Measurements from ENCODE around the gene PITRM1. TPM values are rescaled to one million over a fixed set of nuclear protein-coding genes. Genes with fewer than 3 reads are reported as not detected.
"Not testable (repeated sequence)": the region's sequence is repeated elsewhere in the genome, so short reads cannot be mapped to it uniquely, and the experiment has no call there.

The PITRM1 gene
- polyA plus RNA-seq, 1 donor (not counting 4 experiments of a cell fraction or from before 2014, with no cell fraction given), result 47.2 TPM

DNA sequence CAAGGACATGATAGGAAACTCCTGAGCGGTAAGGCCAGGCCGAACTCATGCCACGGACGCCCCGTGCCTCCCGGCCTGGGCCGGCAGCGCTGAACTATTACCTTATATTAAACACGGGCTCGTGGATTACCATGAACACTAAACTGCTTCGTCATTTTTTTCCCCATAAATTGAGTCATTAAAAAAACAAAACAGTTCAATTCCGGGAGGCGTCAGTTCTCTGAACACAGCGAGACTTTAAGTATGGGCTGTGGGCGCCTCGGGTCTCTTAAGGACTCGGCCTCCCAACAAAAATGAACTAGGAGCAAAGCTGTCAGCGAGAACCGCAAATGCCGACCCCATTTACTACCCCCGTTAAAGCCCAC, 519 bp downstream of the PITRM1 start:
- peak overlapping the region; percentile 42 for H2AFZ ChIP-seq (ENCODE audit: control insufficient read depth, low read length)
- dilution Hi-C loops (cut with MboI; ENCODE audit: extremely low pct_ligation_motif_present, low sequenced_read_pairs), result no loop called here
- no peak for DNase-seq (ENCODE audit: low read depth, low spot score)

DNA sequence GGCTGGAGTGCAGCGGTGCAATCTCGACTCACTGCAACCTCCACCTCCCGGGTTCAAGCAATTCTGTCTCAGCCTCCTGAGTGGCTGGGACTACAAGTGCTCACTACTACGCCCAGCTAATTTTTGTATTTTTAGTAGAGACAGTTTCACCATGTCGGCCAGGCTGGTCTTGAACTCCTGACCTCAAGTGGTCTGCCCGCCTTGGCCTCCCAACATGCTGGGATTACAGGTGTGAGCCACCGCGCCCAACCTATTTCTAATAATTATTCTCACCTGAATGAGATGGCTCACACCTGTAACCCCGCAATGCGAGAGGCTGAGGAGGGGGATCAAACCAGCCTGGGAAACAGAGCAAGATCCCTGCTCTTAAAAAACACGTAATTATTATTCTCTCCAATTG, 1.1 kb downstream of the PITRM1 start:
- H3K36me3 ChIP-seq (ENCODE audit: control insufficient read depth in 2 of 2, extremely low read depth in 1 of 2, insufficient read depth in 2 of 2, low read length in 2 of 2), result peaks cover 17 to 22% of the 10 kb centered on the region in 2 experiments
- H2AFZ ChIP-seq (ENCODE audit: control insufficient read depth, low read length); H3K9me3 ChIP-seq (ENCODE audit: control insufficient read depth, low read depth, low read length); H4K20me1 ChIP-seq (ENCODE audit: control insufficient read depth, extremely low read depth, insufficient read depth, low read length); H3K27me3 ChIP-seq (ENCODE audit: control insufficient read depth, extremely low read depth, insufficient read depth, low read length); H3K9me1 ChIP-seq (ENCODE audit: control insufficient read depth, extremely low read depth, insufficient read depth, low read length); FAIRE-seq; DNase-seq (ENCODE audit: low read depth, low spot score); H3K4me1 ChIP-seq (ENCODE audit: control insufficient read depth, extremely low read depth, insufficient read depth, low read length); dilution Hi-C loops (cut with MboI; ENCODE audit: extremely low pct_ligation_motif_present, low sequenced_read_pairs): not testable (repeated sequence)
- peak overlapping the region; percentile 76 for H3K4me2 ChIP-seq (ENCODE audit: control insufficient read depth, extremely low read depth, insufficient read depth, low read depth, low read length)
- peak overlapping the region; percentile 85 to 92 (median 89) for H3K4me3 ChIP-seq (ENCODE audit: control insufficient read depth in 2 of 3, extremely low read depth in 1 of 3, insufficient read depth in 2 of 3, low read depth in 1 of 3, low read length in 3 of 3)
- H3K9ac ChIP-seq (ENCODE audit: control insufficient read depth, extremely low read depth, insufficient read depth, low read length), result peak overlapping the region; percentile 93
- peaks cover 22% of the 10 kb centered on the region for H3K79me2 ChIP-seq (ENCODE audit: control insufficient read depth, insufficient read depth, low read length)
- peak overlapping the region; percentile 88 for H3K27ac ChIP-seq (ENCODE audit: control insufficient read depth, insufficient read depth, low read length)

More for the DNA sequence above, 519 bp downstream of the PITRM1 start:
- peaks cover 17% of the 10 kb centered on the region in 2 experiments for H3K36me3 ChIP-seq (ENCODE audit: control insufficient read depth in 2 of 2, extremely low read depth in 1 of 2, insufficient read depth in 2 of 2, low read length in 2 of 2)
- no peak for TF ChIP-seq EZH2 (IDR thresholded peaks at IDR 0.05; ENCODE audit: low read length)
- TF ChIP-seq, protein P1, sequence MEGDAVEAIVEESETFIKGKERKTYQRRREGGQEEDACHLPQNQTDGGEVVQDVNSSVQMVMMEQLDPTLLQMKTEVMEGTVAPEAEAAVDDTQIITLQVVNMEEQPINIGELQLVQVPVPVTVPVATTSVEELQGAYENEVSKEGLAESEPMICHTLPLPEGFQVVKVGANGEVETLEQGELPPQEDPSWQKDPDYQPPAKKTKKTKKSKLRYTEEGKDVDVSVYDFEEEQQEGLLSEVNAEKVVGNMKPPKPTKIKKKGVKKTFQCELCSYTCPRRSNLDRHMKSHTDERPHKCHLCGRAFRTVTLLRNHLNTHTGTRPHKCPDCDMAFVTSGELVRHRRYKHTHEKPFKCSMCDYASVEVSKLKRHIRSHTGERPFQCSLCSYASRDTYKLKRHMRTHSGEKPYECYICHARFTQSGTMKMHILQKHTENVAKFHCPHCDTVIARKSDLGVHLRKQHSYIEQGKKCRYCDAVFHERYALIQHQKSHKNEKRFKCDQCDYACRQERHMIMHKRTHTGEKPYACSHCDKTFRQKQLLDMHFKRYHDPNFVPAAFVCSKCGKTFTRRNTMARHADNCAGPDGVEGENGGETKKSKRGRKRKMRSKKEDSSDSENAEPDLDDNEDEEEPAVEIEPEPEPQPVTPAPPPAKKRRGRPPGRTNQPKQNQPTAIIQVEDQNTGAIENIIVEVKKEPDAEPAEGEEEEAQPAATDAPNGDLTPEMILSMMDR (optimal IDR thresholded peaks at IDR 0.05 in 1 of 3, IDR thresholded peaks at IDR 0.05 in 1 of 3, conservative IDR thresholded peaks at IDR 0.05 in 1 of 3; ENCODE audit: extremely low read depth in 1 of 3, insufficient read depth in 2 of 3, low read length in 3 of 3), result no peak
- peaks cover 2% of the 10 kb centered on the region for H3K4me1 ChIP-seq (ENCODE audit: control insufficient read depth, extremely low read depth, insufficient read depth, low read length)
- H3K9me1 ChIP-seq (ENCODE audit: control insufficient read depth, extremely low read depth, insufficient read depth, low read length), result no peaks in the 10 kb centered on the region
- peaks cover 22% of the 10 kb centered on the region for H3K79me2 ChIP-seq (ENCODE audit: control insufficient read depth, insufficient read depth, low read length)
- peak overlapping the region; percentile 88 for H3K27ac ChIP-seq (ENCODE audit: control insufficient read depth, insufficient read depth, low read length)
- H3K9me3 ChIP-seq (ENCODE audit: control insufficient read depth, low read depth, low read length), result no peaks in the 10 kb centered on the region
- H3K9ac ChIP-seq (ENCODE audit: control insufficient read depth, extremely low read depth, insufficient read depth, low read length), result peak overlapping the region; percentile 93
- no peaks in the 10 kb centered on the region for H3K27me3 ChIP-seq (ENCODE audit: control insufficient read depth, extremely low read depth, insufficient read depth, low read length)
- FAIRE-seq, result no peak
- peak overlapping the region; percentile 85 to 92 (median 89) for H3K4me3 ChIP-seq (ENCODE audit: control insufficient read depth in 2 of 3, extremely low read depth in 1 of 3, insufficient read depth in 2 of 3, low read depth in 1 of 3, low read length in 3 of 3)
- peak overlapping the region; percentile 76 for H3K4me2 ChIP-seq (ENCODE audit: control insufficient read depth, extremely low read depth, insufficient read depth, low read depth, low read length)
- no peaks in the 10 kb centered on the region for H4K20me1 ChIP-seq (ENCODE audit: control insufficient read depth, extremely low read depth, insufficient read depth, low read length)

GRCh38 chr10:3169673-3170072, 2.9 kb downstream of the PITRM1 start:
- FAIRE-seq (no peak), DNase-seq (ENCODE audit: low read depth, low spot score) (no peak)
- no peak overlapping the region for H3K27ac ChIP-seq (ENCODE audit: control insufficient read depth, insufficient read depth, low read length)
- H3K9me3 ChIP-seq (ENCODE audit: control insufficient read depth, low read depth, low read length), result no peaks in the 10 kb centered on the region
- no peaks in the 10 kb centered on the region for H4K20me1 ChIP-seq (ENCODE audit: control insufficient read depth, extremely low read depth, insufficient read depth, low read length)
- no peak overlapping the region for H3K9ac ChIP-seq (ENCODE audit: control insufficient read depth, extremely low read depth, insufficient read depth, low read length)
- H3K4me1 ChIP-seq (ENCODE audit: control insufficient read depth, extremely low read depth, insufficient read depth, low read length), result peaks cover 2% of the 10 kb centered on the region
- dilution Hi-C loops (cut with MboI; ENCODE audit: extremely low pct_ligation_motif_present, low sequenced_read_pairs), result no loop called here
- H3K79me2 ChIP-seq (ENCODE audit: control insufficient read depth, insufficient read depth, low read length), result peaks cover 22% of the 10 kb centered on the region
- H3K4me3 ChIP-seq (ENCODE audit: control insufficient read depth in 2 of 3, extremely low read depth in 1 of 3, insufficient read depth in 2 of 3, low read depth in 1 of 3, low read length in 3 of 3), result no peak overlapping the region
- no peak overlapping the region for H2AFZ ChIP-seq (ENCODE audit: control insufficient read depth, low read length)
- H3K9me1 ChIP-seq (ENCODE audit: control insufficient read depth, extremely low read depth, insufficient read depth, low read length), result no peaks in the 10 kb centered on the region
- peaks cover 28 to 37% of the 10 kb centered on the region in 2 experiments for H3K36me3 ChIP-seq (ENCODE audit: control insufficient read depth in 2 of 2, extremely low read depth in 1 of 2, insufficient read depth in 2 of 2, low read length in 2 of 2)
- H3K4me2 ChIP-seq (ENCODE audit: control insufficient read depth, extremely low read depth, insufficient read depth, low read depth, low read length), result no peak overlapping the region
- TF ChIP-seq, protein P1 (optimal IDR thresholded peaks at IDR 0.05 in 1 of 3, IDR thresholded peaks at IDR 0.05 in 1 of 3, conservative IDR thresholded peaks at IDR 0.05 in 1 of 3; ENCODE audit: extremely low read depth in 1 of 3, insufficient read depth in 2 of 3, low read length in 3 of 3), result no peak
- TF ChIP-seq EZH2 (IDR thresholded peaks at IDR 0.05; ENCODE audit: low read length), result no peak
- H3K27me3 ChIP-seq (ENCODE audit: control insufficient read depth, extremely low read depth, insufficient read depth, low read length), result no peaks in the 10 kb centered on the region

Data from keratinocyte (primary cell).